GM19025 (cell line): ENCODE data around the gene PTPRN2.

ENCODE experiments used
- ATAC-seq: cut with Tn5 transposase; IDR thresholded peaks from one replicate; pipeline ENCODE4 v1.9.1; 2021; ENCODE audit warnings: mild to moderate bottlenecking, low read depth, moderate library complexity; ENCODE audit not compliant: unreplicated experiment

Gene PTPRN2

DNA sequence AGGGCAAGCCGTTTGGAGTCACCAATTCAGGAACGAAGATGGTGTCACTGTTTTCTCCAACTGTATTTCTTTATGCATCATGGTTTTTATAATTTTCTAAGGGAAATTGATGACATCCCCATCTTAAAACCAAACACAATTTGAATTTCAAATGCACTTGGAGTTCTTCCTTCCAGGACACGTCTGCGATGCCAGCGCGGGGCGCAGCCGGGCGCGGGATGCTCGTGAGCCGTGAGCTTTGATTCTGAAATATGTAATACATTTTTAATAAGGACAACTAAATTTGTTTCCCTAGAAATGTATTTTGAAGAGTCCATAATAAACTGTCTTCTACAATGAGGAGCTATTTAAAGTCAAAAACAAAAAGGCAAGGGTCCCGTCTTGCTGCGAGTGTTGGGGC is 758.7 kb downstream of the PTPRN2 start:
- no peak for ATAC-seq

DNA sequence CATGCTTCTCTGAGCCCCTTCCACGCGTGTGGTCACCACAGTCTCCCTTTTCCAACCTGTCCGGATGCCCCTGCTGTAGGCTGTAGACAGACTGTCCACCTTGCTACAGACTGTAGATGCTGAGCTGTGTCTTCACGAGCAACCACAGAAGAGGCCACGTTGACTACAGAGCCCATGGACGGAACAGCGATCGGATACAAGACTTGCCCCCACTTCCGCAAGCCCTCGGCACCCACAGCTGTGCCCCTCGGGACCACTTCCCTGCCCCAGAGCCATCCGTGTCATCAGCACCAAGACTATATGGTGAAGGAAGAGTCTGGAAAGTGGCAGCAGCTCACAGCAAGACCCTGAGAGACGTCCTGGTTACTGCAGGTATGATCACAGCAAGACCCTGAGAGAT is 759.4 kb downstream of the PTPRN2 start:
- no peak for ATAC-seq

DNA sequence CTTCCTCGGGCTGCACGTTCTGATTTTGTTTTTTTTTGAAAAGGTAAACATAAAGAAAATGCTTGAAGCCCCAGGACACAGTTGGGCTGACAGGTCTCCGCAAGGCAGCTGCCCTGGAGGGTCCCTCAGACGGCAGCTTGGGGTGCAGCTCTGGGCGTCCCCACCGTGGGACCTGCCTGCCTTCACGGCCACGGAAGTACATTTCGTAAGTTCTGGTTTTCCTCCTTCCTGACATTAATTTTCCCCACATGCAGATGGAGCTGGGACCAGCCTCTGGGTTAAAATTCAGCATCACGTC is 759.8 kb downstream of the PTPRN2 start:
- ATAC-seq: no peak

DNA sequence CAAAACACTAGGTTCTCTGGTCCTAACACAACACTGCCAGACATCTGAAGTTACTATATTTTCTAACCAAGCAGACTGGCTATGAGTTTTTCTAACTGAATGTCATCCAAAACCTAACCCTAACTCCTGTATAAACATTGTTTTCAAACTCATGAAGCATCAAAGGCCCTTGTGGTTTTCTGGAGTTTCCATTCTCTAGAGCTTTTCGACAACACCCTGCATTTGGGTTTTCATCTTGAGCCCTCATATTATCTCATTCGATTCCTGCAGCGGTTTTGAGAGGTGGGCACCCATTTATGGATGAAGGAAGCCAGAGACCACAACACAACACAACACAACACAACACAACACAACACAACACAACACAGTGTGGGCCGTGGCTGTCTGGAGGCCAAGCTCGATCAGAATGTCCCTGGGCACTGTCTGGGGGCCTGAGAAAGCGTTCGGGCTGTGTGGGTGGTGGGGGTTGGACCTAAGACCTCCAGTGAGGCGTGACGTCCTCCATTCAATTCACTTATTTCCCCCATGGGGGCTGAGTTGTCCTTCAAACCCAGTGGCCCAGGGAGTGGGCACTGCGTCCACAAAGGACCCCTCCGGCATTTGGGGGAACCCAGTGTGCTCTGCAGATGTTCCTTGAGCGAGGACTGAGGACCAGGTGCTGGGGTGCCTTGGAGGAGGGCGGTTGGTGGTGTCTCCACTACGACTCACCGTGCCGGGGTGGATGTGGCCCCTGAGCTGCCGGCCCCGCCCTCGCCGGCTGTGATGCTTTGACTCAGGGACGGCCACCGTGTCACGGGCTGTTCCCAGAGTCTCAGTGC is 760.4 kb downstream of the PTPRN2 start:
- no peak for ATAC-seq

DNA sequence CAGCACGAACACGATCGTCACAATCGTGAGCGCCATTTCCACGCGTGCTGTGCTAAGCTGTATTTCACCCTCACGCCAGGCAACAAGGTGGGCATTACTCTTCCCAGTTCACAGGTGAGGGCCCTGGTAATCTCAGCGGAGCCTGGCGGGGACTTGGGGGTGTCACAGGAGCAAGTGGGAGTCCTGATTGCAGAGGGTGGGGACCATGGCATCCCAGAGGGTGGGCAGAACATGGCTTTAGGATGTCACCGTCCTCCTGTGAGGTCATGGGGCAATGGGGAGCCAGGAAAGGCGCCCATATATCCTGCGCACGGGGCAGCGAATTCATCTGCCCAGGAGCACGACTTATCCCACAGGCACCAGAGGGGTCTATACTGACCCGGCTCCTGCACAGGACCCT is 761.1 kb downstream of the PTPRN2 start:
- ATAC-seq: no peak

DNA sequence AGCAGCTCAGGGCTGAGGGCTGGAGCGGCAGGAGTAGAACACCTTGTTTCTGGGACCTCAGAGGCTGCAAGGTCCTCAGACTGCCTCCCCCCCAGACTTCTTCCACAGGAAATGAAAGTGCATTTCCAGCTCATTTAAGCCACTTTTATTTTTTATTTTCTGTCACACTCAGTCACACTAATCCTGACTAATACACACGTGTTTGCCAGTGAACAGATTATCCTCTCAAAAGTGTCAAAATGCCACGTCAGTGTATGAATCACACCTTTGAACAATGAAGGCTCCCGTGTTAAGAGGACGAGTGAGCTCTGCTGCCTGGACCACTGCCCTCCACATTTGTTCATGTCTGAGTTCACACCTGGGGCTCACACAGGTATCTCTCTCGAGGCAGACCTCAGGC is 762.3 kb downstream of the PTPRN2 start:
- ATAC-seq: no peak

DNA sequence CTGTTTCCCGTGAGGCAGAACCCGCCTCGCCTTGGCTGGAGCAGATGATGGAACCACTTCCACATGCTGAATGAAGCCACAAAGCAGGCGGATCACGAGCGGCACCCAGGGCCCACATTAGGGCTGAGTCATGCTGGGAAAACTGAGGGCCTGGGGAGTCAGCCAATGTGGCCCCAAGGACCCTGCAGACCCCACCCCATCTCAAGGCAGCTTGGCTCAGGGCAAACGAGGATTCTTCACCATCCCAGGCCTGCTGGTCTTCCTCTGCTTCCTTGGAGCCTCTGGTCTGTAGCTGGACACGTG is 762.9 kb downstream of the PTPRN2 start:
- no peak for ATAC-seq

DNA sequence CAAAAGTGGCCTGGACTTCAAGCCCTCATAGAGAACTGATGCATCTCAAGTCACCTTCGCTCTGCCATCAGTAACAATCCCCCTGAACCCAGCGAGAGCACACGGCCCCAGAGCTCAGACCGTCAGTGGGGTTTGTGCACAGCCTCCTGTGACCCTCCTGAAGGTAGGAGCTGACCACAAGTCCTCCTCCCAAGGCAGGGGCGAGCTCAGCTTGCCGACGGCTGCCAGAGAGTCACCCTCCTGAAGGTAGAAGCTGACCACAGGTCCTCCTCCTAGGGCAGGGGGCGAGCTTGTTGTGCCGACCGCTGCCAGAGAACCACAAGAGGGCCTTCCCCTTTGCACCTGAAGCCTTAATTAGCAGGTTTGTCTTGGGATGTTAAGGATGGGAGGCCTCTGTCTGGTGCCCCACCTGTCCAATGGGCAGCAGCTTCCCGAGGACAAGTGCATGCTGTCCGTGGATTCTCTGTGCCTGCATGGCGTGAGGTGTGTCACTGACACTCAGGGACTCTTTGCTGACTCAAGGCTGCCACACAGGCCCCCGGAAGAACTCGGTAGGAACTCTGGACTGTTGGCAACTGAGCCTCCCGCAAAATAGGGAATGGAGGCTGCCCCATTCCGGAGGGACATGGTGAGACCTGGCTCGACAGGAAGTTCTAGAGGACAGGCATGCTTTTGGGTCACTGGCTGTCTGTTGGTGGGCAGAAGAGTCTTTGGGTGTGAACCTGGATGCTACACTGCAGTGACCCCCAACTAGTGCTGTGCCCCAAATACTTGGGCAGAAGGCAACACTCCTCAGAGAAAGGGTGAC is 763.4 kb downstream of the PTPRN2 start:
- ATAC-seq: no peak

DNA sequence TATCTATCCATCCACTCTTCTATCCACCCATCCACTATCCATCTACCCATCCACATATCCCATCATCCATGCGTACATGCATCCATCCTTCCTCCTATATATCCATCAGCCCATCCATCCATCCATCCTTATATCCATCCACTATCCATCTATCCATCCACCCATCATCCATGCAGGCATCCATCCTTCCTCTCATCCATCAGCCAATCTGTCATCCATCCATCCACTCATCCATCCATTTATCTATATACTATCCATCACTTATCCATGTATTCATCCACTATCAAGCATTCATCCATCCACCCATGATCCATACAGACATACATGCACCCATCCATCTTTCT is 765.0 kb downstream of the PTPRN2 start:
- ATAC-seq: no peak

DNA sequence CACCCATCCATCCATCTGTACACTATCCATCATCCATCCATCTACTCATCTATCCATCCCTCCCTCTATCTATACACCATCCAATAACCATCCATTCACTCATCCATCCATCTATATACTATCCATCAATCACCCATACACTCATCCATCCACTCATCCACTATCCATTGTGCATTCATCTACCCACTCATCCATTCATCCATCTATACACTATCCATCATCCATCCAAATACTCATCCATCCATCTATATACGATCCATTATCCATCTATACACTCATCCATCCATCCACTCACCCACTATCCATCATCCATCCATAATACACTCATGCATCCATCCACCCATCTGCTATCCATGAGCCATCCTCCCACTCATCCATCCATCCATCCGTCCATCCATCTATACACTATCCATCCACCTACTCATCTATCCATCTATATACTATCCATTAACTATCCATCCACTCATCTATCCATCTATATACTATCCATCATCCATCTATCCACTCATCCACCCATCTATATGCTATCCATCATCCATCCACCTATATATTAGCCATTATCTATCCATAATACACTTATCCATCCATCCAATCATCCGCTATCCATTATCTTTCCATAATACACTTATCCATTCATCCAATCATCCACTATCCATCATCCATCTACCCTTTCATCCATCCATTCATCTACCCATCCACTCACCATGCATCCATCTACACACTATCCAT is 765.5 kb downstream of the PTPRN2 start:
- ATAC-seq: no peak

DNA sequence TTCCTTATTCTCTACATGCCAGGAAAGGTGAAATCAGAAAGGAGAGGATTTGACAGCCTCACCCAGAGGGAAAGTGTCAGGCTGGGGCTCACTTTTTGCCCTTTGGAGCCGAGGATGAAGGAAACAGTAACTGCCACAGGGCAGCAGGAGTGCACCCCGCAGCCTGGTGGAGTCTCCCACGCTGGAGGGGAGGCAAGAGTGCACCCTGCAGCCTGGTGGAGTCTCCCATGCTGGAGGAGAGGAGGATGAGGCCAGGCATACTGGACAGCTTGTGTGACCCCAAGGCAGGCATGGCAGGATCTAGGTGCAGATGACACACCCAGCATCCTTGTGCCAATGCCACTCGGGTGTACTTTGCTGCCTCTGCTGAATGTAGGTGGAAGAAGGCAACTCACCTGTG is 766.8 kb downstream of the PTPRN2 start:
- ATAC-seq: no peak

DNA sequence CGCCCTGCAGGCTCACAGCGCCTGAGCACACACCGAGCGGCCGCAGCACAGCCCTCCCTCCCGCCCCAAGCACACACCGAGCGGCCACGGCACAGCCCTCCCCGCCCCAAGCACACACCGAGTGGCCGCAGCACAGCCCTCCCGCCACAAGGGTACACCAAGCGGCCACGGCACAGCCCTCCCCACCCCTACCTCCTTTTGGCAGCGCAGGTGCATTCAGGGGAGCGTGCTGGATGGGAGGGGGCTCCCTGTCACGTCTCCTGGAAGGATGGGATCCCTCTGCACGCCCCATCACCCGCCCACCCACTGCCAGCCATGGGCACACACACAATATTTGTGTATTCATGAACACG is 768.2 kb downstream of the PTPRN2 start:
- no peak for ATAC-seq

DNA sequence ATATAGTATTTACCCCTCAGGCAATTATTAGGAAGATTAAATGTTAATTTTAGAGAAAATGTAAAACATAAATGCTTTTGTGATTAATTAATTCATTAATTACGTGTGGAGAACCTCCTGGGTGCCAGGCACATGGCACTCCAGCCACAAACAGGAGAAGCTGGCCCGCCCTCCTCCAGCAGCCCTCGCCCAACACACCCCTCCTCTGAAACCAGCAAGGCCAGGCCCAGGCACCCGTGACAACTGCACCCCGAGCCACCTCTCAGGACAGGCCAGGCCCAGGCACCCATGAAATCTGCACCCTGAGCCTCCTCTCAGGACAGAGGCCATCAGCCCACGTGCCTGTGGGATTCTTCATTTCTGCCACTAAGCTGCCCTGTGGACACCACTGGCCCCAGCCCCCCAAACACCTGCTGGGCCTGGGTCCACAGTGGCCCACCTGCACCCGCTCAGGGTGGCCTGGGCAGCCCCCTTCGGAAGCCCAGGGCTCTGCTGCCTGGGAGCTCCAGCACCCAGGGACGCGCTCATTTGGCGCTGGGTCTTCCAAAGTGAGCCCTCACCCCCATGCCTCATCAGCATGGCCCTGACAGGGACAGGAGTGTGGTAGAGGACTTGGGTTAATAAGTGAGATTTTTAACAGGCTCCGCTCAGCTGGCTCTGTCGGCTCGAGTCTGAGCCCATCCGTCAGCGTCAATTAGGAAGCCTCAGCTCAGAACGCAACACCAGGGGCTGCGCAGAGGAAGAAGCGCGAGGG is 768.7 kb downstream of the PTPRN2 start:
- ATAC-seq: no peak

DNA sequence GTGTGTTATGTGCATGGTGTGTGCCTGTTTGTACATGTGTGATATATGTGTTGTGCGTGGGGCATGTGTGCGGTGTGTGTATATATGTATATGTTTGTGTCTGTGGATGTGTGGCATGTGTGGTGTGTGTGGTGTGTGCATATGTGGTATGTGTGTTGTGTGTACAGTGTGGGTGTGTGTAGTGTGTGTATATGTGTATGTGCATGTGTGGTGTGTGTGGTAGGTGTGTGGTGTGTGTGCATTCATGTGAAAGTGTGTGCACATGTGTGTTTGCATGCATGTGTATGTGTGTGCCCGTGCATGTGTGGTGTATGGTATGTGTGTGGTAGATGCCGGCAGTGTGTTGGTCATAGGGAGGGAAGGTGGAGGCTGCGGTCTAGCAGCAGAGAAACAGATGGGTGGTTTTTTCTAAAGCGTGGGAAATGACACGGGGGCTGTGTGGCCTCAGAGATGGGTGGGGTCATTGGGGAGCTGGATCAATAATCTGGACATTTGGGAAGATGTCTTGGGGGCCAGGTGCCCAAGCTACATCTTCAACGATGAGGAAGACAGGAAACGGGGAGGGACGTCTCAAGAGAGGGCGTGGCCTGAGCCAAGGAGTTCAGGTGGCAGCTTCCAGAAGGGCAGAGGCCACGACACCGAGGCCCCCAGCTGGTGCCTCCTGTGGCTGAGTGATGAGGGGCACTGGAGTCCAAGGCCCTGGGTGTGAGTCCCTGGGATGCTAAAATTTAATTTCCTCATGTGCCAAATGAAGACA is 769.5 kb downstream of the PTPRN2 start:
- ATAC-seq: no peak

DNA sequence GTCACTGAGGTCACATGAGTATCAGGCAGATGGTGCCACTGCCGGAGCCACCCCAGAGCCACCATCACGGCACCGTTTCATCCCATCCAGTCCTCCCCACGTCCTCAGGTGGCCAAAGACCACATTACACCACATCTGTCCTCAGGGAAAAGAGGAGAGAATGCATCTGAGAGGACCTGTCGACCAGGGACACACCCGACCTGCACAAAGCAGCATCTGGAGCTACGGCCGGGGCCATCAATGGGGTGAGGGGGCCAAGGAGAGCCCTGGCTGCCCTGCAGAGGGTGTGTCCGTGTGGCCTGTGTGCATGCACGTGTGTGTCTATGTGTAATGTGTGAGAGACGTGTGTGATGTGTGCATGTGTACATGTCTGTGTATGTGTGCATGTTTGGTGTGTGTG is 770.2 kb downstream of the PTPRN2 start:
- no peak for ATAC-seq

DNA sequence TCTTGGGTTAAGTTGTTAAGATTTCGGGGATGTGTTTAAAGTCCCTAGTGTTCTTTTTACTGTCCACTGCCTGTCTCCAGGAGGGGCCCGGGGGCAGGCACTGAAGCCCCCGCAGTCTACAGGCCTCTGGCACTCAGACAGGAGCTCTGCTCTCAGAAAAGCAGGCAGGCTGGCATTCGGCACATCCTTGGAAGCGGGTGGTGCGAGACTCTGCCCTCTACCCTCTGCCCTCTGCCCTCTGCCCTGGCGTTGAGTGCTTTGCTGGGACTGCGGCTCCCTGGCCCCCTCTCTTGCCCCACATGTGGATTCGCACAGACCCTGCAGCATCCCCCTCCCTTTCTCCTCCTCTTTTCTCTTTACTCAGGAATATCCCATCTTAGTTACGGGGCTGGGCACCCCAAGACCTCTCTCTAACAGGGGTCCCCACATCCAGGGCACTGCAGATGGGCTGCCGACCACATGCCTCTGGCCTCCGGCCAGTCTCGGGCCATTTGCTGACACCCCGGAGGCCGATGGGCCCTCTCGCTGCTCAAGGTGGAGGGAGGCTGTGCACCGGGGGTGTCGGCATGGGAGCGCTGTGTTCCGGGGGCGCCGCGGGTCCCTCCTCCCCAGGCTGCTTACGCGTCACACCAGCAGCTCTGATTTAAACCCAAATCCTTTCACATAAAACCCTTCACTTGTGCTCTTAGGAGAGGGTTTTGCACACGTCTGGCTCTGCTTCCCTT is 770.9 kb downstream of the PTPRN2 start:
- ATAC-seq: no peak

DNA sequence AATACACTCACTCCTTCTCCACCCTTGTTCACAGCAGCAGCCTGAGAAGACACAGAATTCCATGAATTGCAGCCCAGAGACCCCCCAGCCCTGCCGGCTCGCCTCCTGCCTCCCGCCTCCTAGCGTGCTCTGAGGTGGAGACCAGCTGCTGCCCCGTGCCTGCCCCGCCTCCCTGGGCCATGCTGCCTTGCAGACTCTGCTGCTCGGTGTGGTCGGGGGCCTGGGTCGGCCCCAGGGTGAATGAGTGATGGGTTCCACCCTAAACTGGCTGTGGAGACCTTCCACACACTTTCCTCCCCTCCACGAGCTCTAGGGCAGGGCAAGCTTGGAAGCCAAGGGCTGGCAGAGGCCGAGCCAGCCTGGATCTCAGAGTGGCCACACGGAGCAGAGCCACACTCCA is 771.5 kb downstream of the PTPRN2 start:
- ATAC-seq: no peak

DNA sequence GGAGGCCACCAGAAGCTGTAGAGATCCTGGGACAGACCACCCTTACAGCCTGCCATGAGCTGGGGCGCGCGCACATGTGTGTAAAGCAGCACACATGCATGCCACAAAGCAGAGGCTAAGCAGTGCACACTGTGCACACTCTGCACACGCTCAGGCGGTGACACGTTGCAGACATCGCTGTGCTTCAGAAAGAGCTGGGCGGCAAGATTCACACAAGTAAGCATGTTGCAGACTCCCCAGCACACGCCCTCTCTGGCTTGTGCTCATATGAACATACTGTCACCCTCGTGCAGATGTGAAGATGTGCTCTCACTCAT is 772.0 kb downstream of the PTPRN2 start:
- no peak for ATAC-seq

DNA sequence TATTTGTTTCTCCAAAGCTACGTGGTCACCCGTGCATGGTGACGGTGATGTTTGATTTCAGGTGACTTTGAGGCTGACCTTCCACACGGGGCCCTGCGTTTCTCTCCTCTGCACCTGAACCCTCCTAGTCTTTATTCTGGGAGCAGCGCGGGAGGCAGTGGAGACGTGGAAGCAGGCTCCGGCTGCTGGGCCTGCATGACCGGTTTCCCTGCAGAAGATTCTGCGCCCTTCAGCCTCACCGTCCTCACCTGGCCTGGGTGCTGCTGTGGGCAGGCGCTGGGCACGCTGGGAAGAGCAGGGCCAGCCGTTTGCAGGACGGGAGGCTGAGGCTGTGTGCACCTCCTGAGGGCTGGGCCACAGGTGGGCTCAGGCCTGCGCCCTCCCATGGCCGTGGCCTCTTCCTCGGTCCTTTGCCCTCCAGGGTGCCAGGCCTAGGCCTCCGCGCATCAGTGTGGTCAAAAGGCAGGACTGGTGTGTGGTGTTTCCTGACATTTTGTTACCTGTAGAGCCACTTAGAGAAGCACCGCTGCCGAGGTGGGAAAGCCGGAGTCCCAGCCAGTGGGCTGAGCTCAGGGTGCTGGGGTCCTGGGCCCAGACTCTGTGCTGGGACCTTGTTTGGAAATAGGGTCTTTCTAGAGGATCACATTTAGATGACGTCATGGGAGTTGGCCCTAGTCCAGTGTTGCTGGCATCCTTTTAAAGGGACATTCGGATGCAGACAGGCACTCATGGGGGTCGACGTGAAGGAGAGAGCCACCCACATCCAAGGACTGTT is 772.5 kb downstream of the PTPRN2 start:
- no peak for ATAC-seq
